ENCODE data around the gene NFATC4.

The NFATC4 gene

DNA sequence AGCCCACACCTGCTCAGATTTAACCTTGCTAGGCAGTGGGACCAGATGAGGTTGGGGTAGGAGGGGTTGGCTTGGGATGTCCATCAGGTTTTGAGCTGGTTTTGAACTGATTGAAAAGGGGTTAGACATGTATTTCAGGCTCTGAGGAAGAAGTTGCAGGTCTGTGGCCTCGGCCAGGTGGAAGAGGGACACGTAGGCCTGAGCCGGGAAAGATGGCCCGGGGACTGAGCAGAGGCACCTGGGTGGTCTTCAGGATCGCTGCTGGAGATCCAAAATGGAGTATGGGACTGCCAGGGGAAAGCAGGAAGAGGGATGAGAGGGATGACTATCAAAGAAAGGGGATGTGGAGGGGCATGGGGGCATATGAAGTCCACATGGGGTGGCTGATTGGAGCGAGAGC is 38.4 kb downstream of the NFATC4 start:
- Histone ChIP-seq H3K4me1 (ENCODE audit: insufficient read depth, low read length, severe bottlenecking) (peaks cover 28% of the 10 kb centered on the region), H3K9me3 (ENCODE audit: low read length) (no peaks in the 10 kb centered on the region), H3K27me3 (ENCODE audit: insufficient read depth, low read length) (no peaks in the 10 kb centered on the region), H3K4me3 (ENCODE audit: low read depth, low read length, poor library complexity, severe bottlenecking) (no peak overlapping the region), H3K9ac (ENCODE audit: low read length) (no peak overlapping the region), H4K20me1 (ENCODE audit: insufficient read depth, low read length) (no peaks in the 10 kb centered on the region), H3F3A (ENCODE audit: insufficient read depth, low read length) (no peaks in the 10 kb centered on the region), H3K36me3 (ENCODE audit: insufficient read depth, low read length) (no peaks in the 10 kb centered on the region), H3K79me2 (ENCODE audit: insufficient read depth, low read length) (no peaks in the 10 kb centered on the region), H3K4me2 (ENCODE audit: low read length) (no peak overlapping the region), H3K27ac (ENCODE audit: low read depth, low read length, poor library complexity, severe bottlenecking) (no peak overlapping the region), H3K9me2 (ENCODE audit: low read depth, low read length) (no peaks in the 10 kb centered on the region), H2AFZ (ENCODE audit: low read length) (no peak overlapping the region)
- TF ChIP-seq, protein P1, sequence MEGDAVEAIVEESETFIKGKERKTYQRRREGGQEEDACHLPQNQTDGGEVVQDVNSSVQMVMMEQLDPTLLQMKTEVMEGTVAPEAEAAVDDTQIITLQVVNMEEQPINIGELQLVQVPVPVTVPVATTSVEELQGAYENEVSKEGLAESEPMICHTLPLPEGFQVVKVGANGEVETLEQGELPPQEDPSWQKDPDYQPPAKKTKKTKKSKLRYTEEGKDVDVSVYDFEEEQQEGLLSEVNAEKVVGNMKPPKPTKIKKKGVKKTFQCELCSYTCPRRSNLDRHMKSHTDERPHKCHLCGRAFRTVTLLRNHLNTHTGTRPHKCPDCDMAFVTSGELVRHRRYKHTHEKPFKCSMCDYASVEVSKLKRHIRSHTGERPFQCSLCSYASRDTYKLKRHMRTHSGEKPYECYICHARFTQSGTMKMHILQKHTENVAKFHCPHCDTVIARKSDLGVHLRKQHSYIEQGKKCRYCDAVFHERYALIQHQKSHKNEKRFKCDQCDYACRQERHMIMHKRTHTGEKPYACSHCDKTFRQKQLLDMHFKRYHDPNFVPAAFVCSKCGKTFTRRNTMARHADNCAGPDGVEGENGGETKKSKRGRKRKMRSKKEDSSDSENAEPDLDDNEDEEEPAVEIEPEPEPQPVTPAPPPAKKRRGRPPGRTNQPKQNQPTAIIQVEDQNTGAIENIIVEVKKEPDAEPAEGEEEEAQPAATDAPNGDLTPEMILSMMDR (IDR thresholded peaks at IDR 0.05; ENCODE audit: low read length): no peak
- no peak for TF ChIP-seq EZH2 (IDR thresholded peaks at IDR 0.05; ENCODE audit: borderline replicate concordance, low read length)

GRCh38 chr14:24407608-24408325 is 39.8 kb downstream of the NFATC4 start:
- Histone ChIP-seq H3K27me3 (ENCODE audit: insufficient read depth, low read length) (no peaks in the 10 kb centered on the region), H3K9ac (ENCODE audit: low read length) (no peak overlapping the region), H3K9me2 (ENCODE audit: low read depth, low read length) (no peaks in the 10 kb centered on the region), H4K20me1 (ENCODE audit: insufficient read depth, low read length) (no peaks in the 10 kb centered on the region), H2AFZ (ENCODE audit: low read length) (no peak overlapping the region), H3K4me2 (ENCODE audit: low read length) (no peak overlapping the region), H3K4me3 (ENCODE audit: low read depth, low read length, poor library complexity, severe bottlenecking) (no peak overlapping the region), H3F3A (ENCODE audit: insufficient read depth, low read length) (no peaks in the 10 kb centered on the region), H3K9me3 (ENCODE audit: low read length) (no peaks in the 10 kb centered on the region), H3K4me1 (ENCODE audit: insufficient read depth, low read length, severe bottlenecking) (peaks cover 28% of the 10 kb centered on the region), H3K36me3 (ENCODE audit: insufficient read depth, low read length) (no peaks in the 10 kb centered on the region), H3K27ac (ENCODE audit: low read depth, low read length, poor library complexity, severe bottlenecking) (no peak overlapping the region), H3K79me2 (ENCODE audit: insufficient read depth, low read length) (no peaks in the 10 kb centered on the region)
- TF ChIP-seq, protein P1 (IDR thresholded peaks at IDR 0.05; ENCODE audit: low read length): no peak
- TF ChIP-seq EZH2 (IDR thresholded peaks at IDR 0.05; ENCODE audit: borderline replicate concordance, low read length): no peak

GRCh38 chr14:24408764-24409163 is 40.8 kb downstream of the NFATC4 start:
- H3K27ac ChIP-seq (ENCODE audit: low read depth, low read length, poor library complexity, severe bottlenecking): peak overlapping the region; percentile 61
- no peaks in the 10 kb centered on the region for H3K36me3 ChIP-seq (ENCODE audit: insufficient read depth, low read length)
- no peak overlapping the region for H2AFZ ChIP-seq (ENCODE audit: low read length)
- H3K4me3 ChIP-seq (ENCODE audit: low read depth, low read length, poor library complexity, severe bottlenecking): no peak overlapping the region
- H3K4me2 ChIP-seq (ENCODE audit: low read length): no peak overlapping the region; the same call in 1 of the 2 replicates
- no peak overlapping the region; the same call in 1 of the 2 replicates for H3K9ac ChIP-seq (ENCODE audit: low read length)
- H3K79me2 ChIP-seq (ENCODE audit: insufficient read depth, low read length): no peaks in the 10 kb centered on the region
- peaks cover 28% of the 10 kb centered on the region for H3K4me1 ChIP-seq (ENCODE audit: insufficient read depth, low read length, severe bottlenecking)
- TF ChIP-seq, protein P1 (IDR thresholded peaks at IDR 0.05; ENCODE audit: low read length): no peak
- no peak for TF ChIP-seq EZH2 (IDR thresholded peaks at IDR 0.05; ENCODE audit: borderline replicate concordance, low read length)
- H3K9me3 ChIP-seq (ENCODE audit: low read length): no peaks in the 10 kb centered on the region
- H3K9me2 ChIP-seq (ENCODE audit: low read depth, low read length): no peaks in the 10 kb centered on the region
- H3F3A ChIP-seq (ENCODE audit: insufficient read depth, low read length): no peaks in the 10 kb centered on the region
- H3K27me3 ChIP-seq (ENCODE audit: insufficient read depth, low read length): no peaks in the 10 kb centered on the region
- H4K20me1 ChIP-seq (ENCODE audit: insufficient read depth, low read length): no peaks in the 10 kb centered on the region
